ENCODE data around the gene C9orf153. TPM values are rescaled to one million over a fixed set of nuclear protein-coding genes. Genes with fewer than 3 reads are reported as not detected.

The C9orf153 gene
- total RNA-seq, 1 donor from 2014 or later = not detected

DNA sequence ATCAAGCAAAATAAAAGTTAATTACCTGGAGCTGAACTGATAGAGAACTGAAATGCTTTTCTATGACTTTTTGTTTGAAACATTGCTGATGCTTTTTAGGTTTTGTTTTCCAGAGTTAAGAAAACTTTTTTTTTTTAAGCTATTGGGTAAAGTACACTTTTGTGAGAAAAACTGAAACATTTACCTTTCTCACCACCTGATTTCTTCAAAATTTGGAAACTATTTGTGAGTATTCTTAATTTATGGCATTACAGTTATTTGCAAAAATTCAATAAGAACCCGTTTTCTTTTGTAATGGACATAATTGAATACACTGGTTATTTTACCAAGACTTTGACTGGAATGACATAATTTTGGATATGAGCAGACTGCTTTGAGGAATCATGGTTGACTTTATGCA, 6.6 kb downstream of the C9orf153 start:
- no peak overlapping the region for H3K27ac ChIP-seq
- no peak overlapping the region for H3K4me3 ChIP-seq
- no peaks in the 10 kb centered on the region for H3K27me3 ChIP-seq
- no peaks in the 10 kb centered on the region for H3K9me3 ChIP-seq
- no peaks in the 10 kb centered on the region for H3K36me3 ChIP-seq
- DNase-seq (ENCODE audit: low spot score in 2 of 2) = no peak
- no peaks in the 10 kb centered on the region for H3K4me1 ChIP-seq
- TF ChIP-seq, protein P1, sequence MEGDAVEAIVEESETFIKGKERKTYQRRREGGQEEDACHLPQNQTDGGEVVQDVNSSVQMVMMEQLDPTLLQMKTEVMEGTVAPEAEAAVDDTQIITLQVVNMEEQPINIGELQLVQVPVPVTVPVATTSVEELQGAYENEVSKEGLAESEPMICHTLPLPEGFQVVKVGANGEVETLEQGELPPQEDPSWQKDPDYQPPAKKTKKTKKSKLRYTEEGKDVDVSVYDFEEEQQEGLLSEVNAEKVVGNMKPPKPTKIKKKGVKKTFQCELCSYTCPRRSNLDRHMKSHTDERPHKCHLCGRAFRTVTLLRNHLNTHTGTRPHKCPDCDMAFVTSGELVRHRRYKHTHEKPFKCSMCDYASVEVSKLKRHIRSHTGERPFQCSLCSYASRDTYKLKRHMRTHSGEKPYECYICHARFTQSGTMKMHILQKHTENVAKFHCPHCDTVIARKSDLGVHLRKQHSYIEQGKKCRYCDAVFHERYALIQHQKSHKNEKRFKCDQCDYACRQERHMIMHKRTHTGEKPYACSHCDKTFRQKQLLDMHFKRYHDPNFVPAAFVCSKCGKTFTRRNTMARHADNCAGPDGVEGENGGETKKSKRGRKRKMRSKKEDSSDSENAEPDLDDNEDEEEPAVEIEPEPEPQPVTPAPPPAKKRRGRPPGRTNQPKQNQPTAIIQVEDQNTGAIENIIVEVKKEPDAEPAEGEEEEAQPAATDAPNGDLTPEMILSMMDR (IDR thresholded peaks at IDR 0.05) = no peak
- intact Hi-C loops (cut with DNase I) = no loop called here

DNA sequence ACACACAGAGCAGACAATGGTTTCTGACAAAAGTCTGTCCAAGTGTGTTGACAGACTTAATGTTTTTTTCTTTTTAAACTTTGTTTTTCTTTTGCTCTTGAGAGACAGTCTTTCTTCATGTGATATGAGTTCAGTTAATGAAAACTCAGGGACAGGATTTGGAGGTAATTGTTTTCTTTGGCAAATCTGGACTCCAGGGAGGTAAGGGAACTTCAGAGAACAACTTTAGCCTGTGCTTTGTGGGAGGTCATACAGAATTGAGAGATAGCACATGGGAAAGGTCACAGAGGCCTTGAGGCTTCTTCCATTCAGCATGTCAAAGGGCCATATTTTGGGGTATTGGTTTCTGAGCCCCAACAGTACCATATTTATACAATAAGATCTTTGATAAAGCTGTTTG, 9.3 kb downstream of the C9orf153 start:
- H3K36me3 ChIP-seq = no peaks in the 10 kb centered on the region
- H3K27me3 ChIP-seq = no peaks in the 10 kb centered on the region
- intact Hi-C loops (cut with DNase I) = no loop called here
- TF ChIP-seq, protein P1 (IDR thresholded peaks at IDR 0.05) = no peak
- H3K4me1 ChIP-seq = no peaks in the 10 kb centered on the region
- H3K27ac ChIP-seq = no peak overlapping the region
- no peaks in the 10 kb centered on the region for H3K9me3 ChIP-seq
- DNase-seq (ENCODE audit: low spot score in 2 of 2) = no peak
- H3K4me3 ChIP-seq = no peak overlapping the region

GRCh38 chr9:86248746-86249145, 10.7 kb downstream of the C9orf153 start:
- no peak overlapping the region for H3K27ac ChIP-seq
- TF ChIP-seq, protein P1 (IDR thresholded peaks at IDR 0.05) = no peak
- no peak for DNase-seq (ENCODE audit: low spot score in 2 of 2)
- H3K27me3 ChIP-seq = no peaks in the 10 kb centered on the region
- no peaks in the 10 kb centered on the region for H3K4me1 ChIP-seq
- no peaks in the 10 kb centered on the region for H3K9me3 ChIP-seq
- intact Hi-C loops (cut with DNase I) = no loop called here
- no peak overlapping the region for H3K4me3 ChIP-seq
- H3K36me3 ChIP-seq = no peaks in the 10 kb centered on the region

- intact Hi-C loops (cut with DNase I) = no loop called here
- DNase-seq (ENCODE audit: low spot score in 2 of 2) = no peak
Observed at GRCh38 chr9:86246752-86247161, 12.7 kb downstream of the C9orf153 start.

DNA sequence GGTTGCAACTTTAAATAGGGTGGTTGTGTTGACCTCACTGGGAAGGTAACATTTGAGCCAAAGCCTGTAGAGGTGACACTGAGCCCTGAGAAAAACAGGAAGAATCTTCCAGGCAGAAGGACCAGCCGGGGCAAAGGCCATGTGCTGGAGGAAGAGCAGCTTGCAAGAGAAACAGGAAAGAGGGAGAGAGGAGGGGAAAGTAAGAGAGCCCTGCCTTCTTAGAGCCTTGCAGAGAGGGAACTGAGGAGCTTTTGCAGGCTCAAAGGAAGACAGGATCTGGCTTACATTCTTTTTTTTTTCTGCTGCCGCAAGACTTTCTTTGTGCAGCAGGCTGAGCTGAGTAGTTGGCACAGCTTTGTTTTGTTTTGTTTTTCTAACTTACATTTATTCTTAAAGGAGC, 17.4 kb downstream of the C9orf153 start:
- Histone ChIP-seq H3K4me1 (no peaks in the 10 kb centered on the region), H3K27ac (no peak overlapping the region), H3K36me3 (no peaks in the 10 kb centered on the region), H3K9me3 (no peaks in the 10 kb centered on the region), H3K27me3 (no peaks in the 10 kb centered on the region), H3K4me3 (no peak overlapping the region)
- no peak for DNase-seq (ENCODE audit: low spot score in 2 of 2)
- TF ChIP-seq, protein P1 (IDR thresholded peaks at IDR 0.05) = no peak
- intact Hi-C loops (cut with DNase I) = no loop called here

More at GRCh38 chr9:86246752-86247161, 12.7 kb downstream of the C9orf153 start:
- Histone ChIP-seq H3K4me1 (no peaks in the 10 kb centered on the region), H3K27ac (no peak overlapping the region), H3K27me3 (no peaks in the 10 kb centered on the region), H3K36me3 (no peaks in the 10 kb centered on the region), H3K4me3 (no peak overlapping the region), H3K9me3 (no peaks in the 10 kb centered on the region)
- TF ChIP-seq, protein P1 (IDR thresholded peaks at IDR 0.05) = no peak

DNA sequence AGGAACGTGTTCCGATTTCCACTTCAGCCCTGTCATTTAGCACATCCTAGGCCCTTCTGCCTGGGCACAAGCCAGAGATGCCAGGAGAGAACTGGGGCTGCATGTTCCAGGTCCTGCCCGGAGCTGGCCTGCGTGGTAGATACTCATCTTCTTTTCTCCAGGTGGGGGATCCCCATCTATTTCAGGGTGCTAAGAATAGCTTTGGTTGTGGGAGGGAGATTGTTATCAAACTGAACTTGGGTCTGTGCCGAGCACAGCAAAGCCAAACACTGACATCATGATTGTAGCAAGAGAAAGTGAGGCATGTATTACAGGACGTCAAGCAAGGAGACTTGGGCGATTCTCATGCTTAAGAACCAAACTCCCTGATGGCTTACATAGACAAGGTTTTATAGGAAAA, 18.2 kb downstream of the C9orf153 start:
- intact Hi-C loops (cut with DNase I) = no loop called here
- Histone ChIP-seq H3K4me3 (no peak overlapping the region), H3K9me3 (no peaks in the 10 kb centered on the region), H3K4me1 (no peaks in the 10 kb centered on the region), H3K27ac (no peak overlapping the region), H3K36me3 (no peaks in the 10 kb centered on the region), H3K27me3 (no peaks in the 10 kb centered on the region)
- TF ChIP-seq, protein P1 (IDR thresholded peaks at IDR 0.05) = no peak
- no peak for DNase-seq (ENCODE audit: low spot score in 2 of 2)
